OCI-LY7 (cell line): ENCODE measurements around the gene CACNA2D1. TPM values are rescaled to one million over a fixed set of nuclear protein-coding genes. Genes with fewer than 3 reads are reported as not detected.

Source experiments
- BruUV-seq: library from RNA; stranded (reverse); fragments of 400-500 nt; replicated peaks from 2 replicates; lab custom pipeline; 2021; lab: Mats Ljungman, UMichigan
- CTCF ChIA-PET: fragments of 300-600 bp; sonication (Branson Sonifier 250); formaldehyde crosslinking; loops from one replicate; lab custom pipeline; 2022; ENCODE audit warnings: antibody characterized with exemption; ENCODE audit not compliant: unreplicated experiment; lab: Charles Lee
- POLR2A ChIA-PET: fragments of 300-600 bp; sonication (Branson Sonifier 250); formaldehyde crosslinking; loops from one replicate; lab custom pipeline; 2022; ENCODE audit warnings: antibody characterized with exemption; lab: Charles Lee
- DNase-seq: peaks from one replicate; pipeline ENCODE4 v3.0.0-alpha.2; 2015; ENCODE audit warnings: low spot score
- H2AFZ ChIP-seq: fragments of 200-600 bp; sonication (generic), shearing (Covaris generic); 2 replicates; pipeline ENCODE4 v1.6.1; 2014; ENCODE audit warnings: mild to moderate bottlenecking, antibody characterized with exemption, low read length, moderate library complexity
- H3K27ac ChIP-seq: fragments of 200-600 bp; sonication (generic); 2 replicates; pipeline ENCODE4 v1.5.1; 2014; ENCODE audit warnings: mixed run types, low read depth, mild to moderate bottlenecking, moderate library complexity, low read length, inconsistent platforms; ENCODE audit not compliant: poor library complexity, severe bottlenecking
- H3K36me3 ChIP-seq: fragments of 200-600 bp; sonication (generic); 2 replicates; pipeline ENCODE4 v1.6.1; 2014; ENCODE audit warnings: mild to moderate bottlenecking, antibody characterized with exemption, low read length, moderate library complexity, mixed read lengths; ENCODE audit not compliant: insufficient read depth
- H3K4me1 ChIP-seq: fragments of 200-600 bp; sonication (generic); 2 replicates; pipeline ENCODE4 v1.5.1; 2014; ENCODE audit warnings: mild to moderate bottlenecking, low read length; ENCODE audit not compliant: insufficient read depth, poor library complexity, severe bottlenecking
- H3K4me2 ChIP-seq: fragments of 200-600 bp; sonication (generic); 2 replicates; pipeline ENCODE4 v1.6.1; 2014; ENCODE audit warnings: mild to moderate bottlenecking, low read length
- H3K4me3 ChIP-seq: fragments of 200-600 bp; sonication (generic); 2 replicates; pipeline ENCODE4 v1.5.1; 2014; ENCODE audit warnings: mild to moderate bottlenecking, low read depth, low read length; ENCODE audit not compliant: poor library complexity, severe bottlenecking
- H3K79me2 ChIP-seq: fragments of 200-600 bp; sonication (generic); 2 replicates; pipeline ENCODE4 v1.6.1; 2016; ENCODE audit warnings: low read depth, mild to moderate bottlenecking, low read length, moderate library complexity, mixed read lengths; ENCODE audit not compliant: insufficient read depth
- H3K9me2 ChIP-seq: fragments of 200-600 bp; sonication (generic); 2 replicates; pipeline ENCODE4 v1.6.1; 2016; ENCODE audit warnings: mild to moderate bottlenecking, low read length, mixed read lengths; ENCODE audit not compliant: insufficient read depth
- H3K9me3 ChIP-seq: fragments of 200-600 bp; sonication (generic); 2 replicates; pipeline ENCODE4 v1.6.1; 2014; ENCODE audit warnings: mild to moderate bottlenecking, mixed run types, low read length, mixed read lengths
- H4K20me1 ChIP-seq: fragments of 200-600 bp; sonication (generic); 2 replicates; pipeline ENCODE4 v1.6.1; 2014; ENCODE audit warnings: mild to moderate bottlenecking, antibody characterized with exemption, low read length, moderate library complexity, mixed read lengths; ENCODE audit not compliant: insufficient read depth
- EZH2phosphoT487 ChIP-seq: fragments of 200-600 bp; sonication (generic); IDR thresholded peaks from 2 replicates; pipeline ENCODE4 v1.6.1; 2018; ENCODE audit warnings: low read depth, borderline replicate concordance, mild to moderate bottlenecking, mixed run types, antibody characterized with exemption, low read length, moderate library complexity, mixed read lengths
- intact Hi-C: fragments of 100-400 bp; cut with micrococcal nuclease; formaldehyde crosslinking; loops from one replicate; pipeline ENCODE4 v1.10.0; 2022; ENCODE audit not compliant: unreplicated experiment
- total RNA-seq, 2 experiments: library from RNA; depleted of rRNA in 1 of 2; stranded (reverse); fragments of >200 nt in 1 of 2; shearing (Covaris generic) in 1 of 2; gene quantifications; 2 replicates each; pipeline ENCODE4 v1.2.3, GENCODE V29; 2014 to 2022
- TF ChIP-seq, protein P1 (sequence below): fragments of 200-600 bp; sonication (generic); conservative IDR thresholded peaks from 2 replicates; pipeline ENCODE4 v1.5.1; 2014; ENCODE audit warnings: mild to moderate bottlenecking, antibody characterized with exemption, low read length, moderate library complexity, mixed read lengths

The CACNA2D1 gene
- total RNA-seq, 2 experiments from 2014 or later: not detected

DNA sequence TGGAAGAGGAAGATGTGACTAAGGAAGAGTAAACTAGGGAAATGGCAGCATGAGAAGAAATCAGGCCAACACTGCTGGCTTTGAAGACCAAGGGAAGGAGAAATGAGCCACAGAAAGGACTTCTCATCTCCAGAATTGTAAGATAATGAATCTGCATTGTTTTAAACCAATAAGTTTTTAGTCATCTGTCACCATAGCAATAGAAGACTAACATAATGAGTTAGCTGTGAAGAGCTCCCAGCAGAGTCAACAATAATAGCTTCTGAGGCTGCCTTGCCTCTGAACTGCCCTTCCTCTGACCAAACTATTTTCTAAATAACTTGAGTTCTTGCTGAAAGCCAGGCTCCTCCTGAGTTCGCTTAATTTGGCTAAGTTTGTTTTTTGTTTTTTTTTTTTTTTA is 103.6 kb downstream of the CACNA2D1 start:
- BruUV-seq: no TSS peak
- Histone ChIP-seq H3K4me2 (no peak overlapping the region), H4K20me1 (no peaks in the 10 kb centered on the region), H3K79me2 (no peaks in the 10 kb centered on the region), H3K4me3 (no peak overlapping the region), H2AFZ (no peak overlapping the region), H3K4me1 (no peaks in the 10 kb centered on the region), H3K27ac (no peak overlapping the region), H3K9me2 (no peaks in the 10 kb centered on the region), H3K9me3 (no peaks in the 10 kb centered on the region), H3K36me3 (no peaks in the 10 kb centered on the region)
- ChIA-PET POLR2A (interaction anchor here (0.9 kb wide), 1 partner anchor 13 kb away, joined by 3 read pairs; no protein-coding TSS in a partner anchor), CTCF (no interaction called here)
- intact Hi-C loops: no loop called here
- DNase-seq: no peak
- TF ChIP-seq, protein P1, sequence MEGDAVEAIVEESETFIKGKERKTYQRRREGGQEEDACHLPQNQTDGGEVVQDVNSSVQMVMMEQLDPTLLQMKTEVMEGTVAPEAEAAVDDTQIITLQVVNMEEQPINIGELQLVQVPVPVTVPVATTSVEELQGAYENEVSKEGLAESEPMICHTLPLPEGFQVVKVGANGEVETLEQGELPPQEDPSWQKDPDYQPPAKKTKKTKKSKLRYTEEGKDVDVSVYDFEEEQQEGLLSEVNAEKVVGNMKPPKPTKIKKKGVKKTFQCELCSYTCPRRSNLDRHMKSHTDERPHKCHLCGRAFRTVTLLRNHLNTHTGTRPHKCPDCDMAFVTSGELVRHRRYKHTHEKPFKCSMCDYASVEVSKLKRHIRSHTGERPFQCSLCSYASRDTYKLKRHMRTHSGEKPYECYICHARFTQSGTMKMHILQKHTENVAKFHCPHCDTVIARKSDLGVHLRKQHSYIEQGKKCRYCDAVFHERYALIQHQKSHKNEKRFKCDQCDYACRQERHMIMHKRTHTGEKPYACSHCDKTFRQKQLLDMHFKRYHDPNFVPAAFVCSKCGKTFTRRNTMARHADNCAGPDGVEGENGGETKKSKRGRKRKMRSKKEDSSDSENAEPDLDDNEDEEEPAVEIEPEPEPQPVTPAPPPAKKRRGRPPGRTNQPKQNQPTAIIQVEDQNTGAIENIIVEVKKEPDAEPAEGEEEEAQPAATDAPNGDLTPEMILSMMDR: no peak
- TF ChIP-seq EZH2phosphoT487: no peak

DNA sequence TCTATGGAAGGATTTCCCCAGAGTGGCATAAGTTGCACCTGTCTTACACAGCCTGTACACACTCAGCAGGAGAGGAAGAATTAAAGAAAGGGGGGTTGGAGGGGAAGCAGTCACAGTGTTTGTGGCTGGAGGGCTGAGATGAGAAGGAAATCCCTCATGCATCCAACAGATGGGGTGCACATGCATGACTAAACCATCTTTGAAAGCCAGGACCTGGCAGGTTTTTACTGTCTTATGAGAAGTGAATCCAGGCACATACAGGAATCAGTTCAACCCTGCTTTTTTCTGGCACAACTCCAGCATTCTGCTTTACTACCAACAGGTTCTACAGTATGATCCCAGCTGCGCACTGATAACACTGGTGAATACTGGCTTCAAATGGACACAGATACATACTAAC is 107.7 kb downstream of the CACNA2D1 start:
- intact Hi-C loops: no loop called here

DNA sequence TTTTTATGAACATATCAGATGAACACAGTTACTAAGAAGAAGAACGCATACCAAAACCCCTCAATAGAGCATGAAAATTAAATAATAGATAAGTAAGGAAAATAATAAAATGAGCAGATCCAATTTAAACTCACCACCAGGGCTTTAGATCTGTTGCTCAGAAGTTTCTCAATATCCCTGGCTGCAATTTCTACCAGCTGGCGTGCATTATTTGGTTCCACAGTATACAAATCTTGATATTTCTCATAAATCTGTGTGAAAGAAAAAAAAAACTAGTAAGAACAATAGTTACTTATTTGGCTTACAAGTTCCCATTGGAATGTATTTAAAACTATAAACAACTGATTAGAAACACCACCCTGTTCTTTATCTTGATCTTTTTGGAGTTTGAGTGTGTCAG is 108.6 kb downstream of the CACNA2D1 start:
- Histone ChIP-seq H3K36me3 (no peaks in the 10 kb centered on the region), H3K4me1 (no peaks in the 10 kb centered on the region), H3K9me3 (no peaks in the 10 kb centered on the region), H3K27ac (no peak overlapping the region), H4K20me1 (no peaks in the 10 kb centered on the region), H3K4me3 (no peak overlapping the region), H3K9me2 (no peaks in the 10 kb centered on the region), H2AFZ (no peak overlapping the region), H3K79me2 (no peaks in the 10 kb centered on the region), H3K4me2 (no peak overlapping the region)
- intact Hi-C loops: no loop called here
- POLR2A ChIA-PET: no interaction called here
- TF ChIP-seq EZH2phosphoT487: no peak
- TF ChIP-seq, protein P1: no peak
- no TSS peak for BruUV-seq
- no peak for DNase-seq
- CTCF ChIA-PET: interaction anchor here (0.6 kb wide), 1 partner anchor 58 kb away, joined by 5 read pairs; no protein-coding TSS in a partner anchor

More for the DNA sequence above, 107.7 kb downstream of the CACNA2D1 start:
- Histone ChIP-seq H2AFZ (no peak overlapping the region), H3K79me2 (no peaks in the 10 kb centered on the region), H3K4me3 (no peak overlapping the region), H3K9me2 (no peaks in the 10 kb centered on the region), H3K4me2 (no peak overlapping the region), H3K4me1 (no peaks in the 10 kb centered on the region), H4K20me1 (no peaks in the 10 kb centered on the region), H3K27ac (no peak overlapping the region), H3K9me3 (no peaks in the 10 kb centered on the region), H3K36me3 (no peaks in the 10 kb centered on the region)
- CTCF ChIA-PET: no interaction called here
- no peak for TF ChIP-seq EZH2phosphoT487
- TF ChIP-seq, protein P1: no peak
- BruUV-seq: no TSS peak
- no peak for DNase-seq
- POLR2A ChIA-PET: interaction anchor here (0.7 kb wide), 1 partner anchor 10 kb away, joined by 3 read pairs; no protein-coding TSS in a partner anchor
